Suprapubic skin (tissue), 4 donors: ENCODE data around the gene C19orf73.

Experiments used
- CTCF ChIP-seq, 2 donors: fragments of 200-600 bp in 1 of 2; fragments of 450-650 bp in 1 of 2; sonication (generic) in 1 of 2; IDR thresholded peaks; one replicate each; pipeline ENCODE4 v1.5.1; 2016 to 2019; ENCODE audit warnings: antibody characterized with exemption in 2 of 2, mild to moderate bottlenecking in 1 of 2, moderate library complexity in 1 of 2
- EP300 ChIP-seq: sonication (generic); formaldehyde crosslinking; IDR thresholded peaks from one replicate; pipeline ENCODE4 v1.6.1; 2017; ENCODE audit warnings: antibody characterized with exemption
- POLR2A ChIP-seq, 2 donors: fragments of 450-650 bp; IDR thresholded peaks; one replicate each; pipeline ENCODE4 v1.6.1; 2017; ENCODE audit warnings: antibody characterized with exemption in 2 of 2, mild to moderate bottlenecking in 2 of 2, moderate library complexity in 2 of 2
- POLR2AphosphoS5 ChIP-seq, 3 donors: sonication (generic); formaldehyde crosslinking; IDR thresholded peaks; one replicate each; pipeline ENCODE4 v1.6.1; 2017; ENCODE audit warnings: antibody characterized with exemption in 3 of 3

- TF ChIP-seq POLR2A (IDR thresholded peaks at IDR 0.05), result no peak
- no peak for TF ChIP-seq CTCF (IDR thresholded peaks at IDR 0.05)
- TF ChIP-seq EP300, result no peak
- no peak for TF ChIP-seq POLR2AphosphoS5 (IDR thresholded peaks at IDR 0.05)
These were observed 1.4 kb upstream of the C19orf73 start for GRCh38 chr19:49120325-49120683.
